ENCODE measurements around the gene SRD5A3. TPM values are rescaled to one million over a fixed set of nuclear protein-coding genes. Genes with fewer than 3 reads are reported as not detected.

Gene SRD5A3
- total RNA-seq, 4 donors from 2014 or later = 3.0 to 7.9 (median 5.2) TPM

- H3K9me3 ChIP-seq = no peaks in the 10 kb centered on the region
- intact Hi-C loops (cut with DNase I) = loop anchor here (2.0 kb wide), 1 partner anchor 47 kb away; the partner anchor contains the start of gene SRD5A3
- WGBS = 92% methylated on average over 4 of the region's 4 CpGs
- peaks cover 13 to 25% (median 23%) of the 10 kb centered on the region in 4 donors for H3K4me1 ChIP-seq
- H3K27ac ChIP-seq (replicated peaks in 1 of 4) = no peak overlapping the region
- no peaks in the 10 kb centered on the region for H3K27me3 ChIP-seq
- no peaks in the 10 kb centered on the region for H3K36me3 ChIP-seq
- no peak overlapping the region for H3K4me3 ChIP-seq
- no peak for TF ChIP-seq CTCF (IDR thresholded peaks at IDR 0.05)
- TF ChIP-seq POLR2A (IDR thresholded peaks at IDR 0.05; ENCODE audit: low read depth) = no peak
- TF ChIP-seq EP300 (IDR thresholded peaks at IDR 0.05) = no peak
- TF ChIP-seq POLR2AphosphoS5 (IDR thresholded peaks at IDR 0.05) = no peak
- no peak for DNase-seq (ENCODE audit: extremely low spot score)
Measured at GRCh38 chr4:55393461-55394320, 47.6 kb downstream of the SRD5A3 start.

GRCh38 chr4:55395218-55395528, 49.1 kb downstream of the SRD5A3 start:
- Histone ChIP-seq H3K4me1 (peaks cover 21 to 36% (median 36%) of the 10 kb centered on the region in 4 donors), H3K4me3 (peak overlapping the region; percentile 88 to 100 (median 96)), H3K27me3 (no peaks in the 10 kb centered on the region), H3K27ac (replicated peaks in 1 of 4) (peak overlapping the region; percentile 94 to 100 (median 100)), H3K9me3 (no peaks in the 10 kb centered on the region), H3K36me3 (no peaks in the 10 kb centered on the region)
- DNase-seq (ENCODE audit: extremely low spot score) = no peak
- intact Hi-C loops (cut with DNase I) = loop anchor here (2.0 to 5.0 kb wide), 2 partner anchors 48 to 152 kb away; partner anchors contain the start of genes CLOCK and SRD5A3
- TF ChIP-seq CTCF (IDR thresholded peaks at IDR 0.05) (peak in 2 of 3 experiments; percentile 15 to 18), POLR2A (IDR thresholded peaks at IDR 0.05; ENCODE audit: low read depth) (no peak)
- WGBS = 1% methylated on average over 4 of the region's 4 CpGs

GRCh38 chr4:55395529-55396307, 49.7 kb downstream of the SRD5A3 start, which contains the start of gene TMEM165:
TSS of gene TMEM165 (plus strand) at chr4:55395957. CDS start at chr4:55396190, 233 bp downstream.
- no peaks in the 10 kb centered on the region for H3K9me3 ChIP-seq
- TF ChIP-seq POLR2AphosphoS5 (IDR thresholded peaks at IDR 0.05) (peak; percentile 97 to 98), POLR2A (IDR thresholded peaks at IDR 0.05; ENCODE audit: low read depth) (peak; percentile 97), CTCF (IDR thresholded peaks at IDR 0.05) (peak in 1 of 3 experiments; percentile 17), EP300 (IDR thresholded peaks at IDR 0.05) (no peak)
- peaks cover 0 to 2% (median 0%) of the 10 kb centered on the region in 4 donors for H3K36me3 ChIP-seq
- no peaks in the 10 kb centered on the region for H3K27me3 ChIP-seq
- 0% methylated on average over 25 of the region's 95 CpGs for WGBS
- H3K4me1 ChIP-seq = peaks cover 25 to 41% (median 39%) of the 10 kb centered on the region in 4 donors
- peak within 1 kb of the TSS; percentile 88 to 100 (median 96) for H3K4me3 ChIP-seq
- H3K27ac ChIP-seq (replicated peaks in 1 of 4) = peak within 1 kb of the TSS; percentile 94 to 100 (median 100)
- intact Hi-C loops (cut with DNase I) = loop anchor here (2.0 to 5.0 kb wide), 2 partner anchors 49 to 152 kb away; partner anchors contain the start of genes CLOCK and SRD5A3
- peak; percentile 96 for DNase-seq (ENCODE audit: extremely low spot score)

- no peak for DNase-seq (ENCODE audit: extremely low spot score)
- intact Hi-C loops (cut with DNase I) = loop anchor here (5.0 kb wide), 1 partner anchor 151 kb away; the partner anchor contains the start of gene CLOCK
Measured at GRCh38 chr4:55396308-55397125, 50.5 kb downstream of the SRD5A3 start.

More at GRCh38 chr4:55396308-55397125, 50.5 kb downstream of the SRD5A3 start:
- peak overlapping the region; percentile 94 to 100 (median 100) for H3K27ac ChIP-seq (replicated peaks in 1 of 4)
- TF ChIP-seq POLR2AphosphoS5 (IDR thresholded peaks at IDR 0.05) (peak in 1 of 2 donors; percentile 67), CTCF (IDR thresholded peaks at IDR 0.05) (no peak)
- H3K36me3 ChIP-seq = peaks cover 0 to 8% (median 3%) of the 10 kb centered on the region in 4 donors
- H3K4me1 ChIP-seq = peaks cover 27 to 49% (median 47%) of the 10 kb centered on the region in 4 donors
- H3K4me3 ChIP-seq = peak overlapping the region; percentile 88 to 100 (median 96)
- H3K27me3 ChIP-seq = no peaks in the 10 kb centered on the region
- no peaks in the 10 kb centered on the region for H3K9me3 ChIP-seq
- 0% methylated on average over 23 of the region's 41 CpGs for WGBS
